Loucy (cell line): Measurements from ENCODE around the gene CERS2.

Experiments
- CTCF ChIP-seq: fragments of 200-600 bp; sonication (generic); conservative IDR thresholded peaks from 2 replicates; pipeline ENCODE4 v1.5.1; 2014; ENCODE audit warnings: mild to moderate bottlenecking, antibody characterized with exemption, low read length
- EZH2phosphoT487 ChIP-seq: fragments of 200-600 bp; IDR thresholded peaks from 2 replicates; pipeline ENCODE4 v1.6.1; 2018; ENCODE audit warnings: antibody characterized with exemption, mild to moderate bottlenecking, moderate library complexity, borderline replicate concordance

- TF ChIP-seq CTCF: no peak
- TF ChIP-seq EZH2phosphoT487: no peak
These were observed 46.3 kb downstream of the CERS2 start for GRCh38 chr1:150928286-150928685.
